Astrocyte (in vitro differentiated cells and primary cell): ENCODE results near the gene NARS2.

Source experiments
- EZH2 ChIP-seq: IDR thresholded peaks from 2 replicates; pipeline ENCODE4 v1.6.1; 2012; ENCODE audit warnings: mild to moderate bottlenecking, low read length, inconsistent platforms; ENCODE audit not compliant: insufficient read depth
- TF ChIP-seq, protein P1 (sequence below): IDR thresholded peaks from 2 replicates; pipeline ENCODE4 v1.5.1; 2011; ENCODE audit warnings: low read depth, mild to moderate bottlenecking, inconsistent platforms, low read length, moderate library complexity; ENCODE audit not compliant: insufficient read depth

GRCh38 chr11:78424334-78425270 lies 150.1 kb downstream of the NARS2 start:
- TF ChIP-seq, protein P1, sequence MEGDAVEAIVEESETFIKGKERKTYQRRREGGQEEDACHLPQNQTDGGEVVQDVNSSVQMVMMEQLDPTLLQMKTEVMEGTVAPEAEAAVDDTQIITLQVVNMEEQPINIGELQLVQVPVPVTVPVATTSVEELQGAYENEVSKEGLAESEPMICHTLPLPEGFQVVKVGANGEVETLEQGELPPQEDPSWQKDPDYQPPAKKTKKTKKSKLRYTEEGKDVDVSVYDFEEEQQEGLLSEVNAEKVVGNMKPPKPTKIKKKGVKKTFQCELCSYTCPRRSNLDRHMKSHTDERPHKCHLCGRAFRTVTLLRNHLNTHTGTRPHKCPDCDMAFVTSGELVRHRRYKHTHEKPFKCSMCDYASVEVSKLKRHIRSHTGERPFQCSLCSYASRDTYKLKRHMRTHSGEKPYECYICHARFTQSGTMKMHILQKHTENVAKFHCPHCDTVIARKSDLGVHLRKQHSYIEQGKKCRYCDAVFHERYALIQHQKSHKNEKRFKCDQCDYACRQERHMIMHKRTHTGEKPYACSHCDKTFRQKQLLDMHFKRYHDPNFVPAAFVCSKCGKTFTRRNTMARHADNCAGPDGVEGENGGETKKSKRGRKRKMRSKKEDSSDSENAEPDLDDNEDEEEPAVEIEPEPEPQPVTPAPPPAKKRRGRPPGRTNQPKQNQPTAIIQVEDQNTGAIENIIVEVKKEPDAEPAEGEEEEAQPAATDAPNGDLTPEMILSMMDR, result no peak
- no peak for TF ChIP-seq EZH2
